ENCODE measurements around the gene CLPTM1L. TPM values are rescaled to one million over a fixed set of nuclear protein-coding genes. Genes with fewer than 3 reads are reported as not detected.

The CLPTM1L gene
- polyA plus RNA-seq, 1 donor from 2014 or later = 61.6 TPM

GRCh38 chr5:1323803-1324173 lies 21.1 kb downstream of the CLPTM1L start:
- Histone ChIP-seq H3K9ac (ENCODE audit: low read length) (no peak overlapping the region), H3K4me3 (ENCODE audit: low read length) (no peak overlapping the region), H3K27me3 (ENCODE audit: insufficient read depth, low read depth, low read length) (no peaks in the 10 kb centered on the region), H3K79me2 (replicated peaks; ENCODE audit: insufficient read depth, low read length) (no peaks in the 10 kb centered on the region), H3K4me2 (ENCODE audit: low read length) (no peak overlapping the region), H3K9me3 (ENCODE audit: low read length) (no peaks in the 10 kb centered on the region), H3K9me2 (ENCODE audit: insufficient read depth, low read length) (no peaks in the 10 kb centered on the region), H3F3A (ENCODE audit: insufficient read depth, low read length, poor library complexity, severe bottlenecking) (no peaks in the 10 kb centered on the region), H4K20me1 (ENCODE audit: insufficient read depth) (no peaks in the 10 kb centered on the region), H3K27ac (ENCODE audit: low read length) (no peak overlapping the region), H2AFZ (ENCODE audit: low read depth, low read length) (no peak overlapping the region), H3K36me3 (ENCODE audit: insufficient read depth, low read length) (no peaks in the 10 kb centered on the region)
- TF ChIP-seq TAF1 (IDR thresholded peaks at IDR 0.05; ENCODE audit: low read depth) = no peak
- no peak for TF ChIP-seq EP300 (conservative IDR thresholded peaks at IDR 0.05; ENCODE audit: poor library complexity, severe bottlenecking)
- no peak for TF ChIP-seq SMC3 (conservative IDR thresholded peaks at IDR 0.05; ENCODE audit: poor library complexity)
- TF ChIP-seq CTCF (IDR thresholded peaks at IDR 0.05; ENCODE audit: poor library complexity, severe bottlenecking) = no peak
- no peak for TF ChIP-seq REST (IDR thresholded peaks at IDR 0.05; ENCODE audit: borderline replicate concordance)
- no peak for TF ChIP-seq EZH2 (IDR thresholded peaks at IDR 0.05; ENCODE audit: borderline replicate concordance, insufficient read depth, low read length, poor library complexity, severe bottlenecking)
- no peak for TF ChIP-seq RAD21 (conservative IDR thresholded peaks at IDR 0.05)
- TF ChIP-seq MXI1 (conservative IDR thresholded peaks at IDR 0.05; ENCODE audit: poor library complexity, severe bottlenecking) = no peak
- TF ChIP-seq POLR2AphosphoS5 (IDR thresholded peaks at IDR 0.05) = no peak

GRCh38 chr5:1322955-1323802 lies 21.7 kb downstream of the CLPTM1L start:
- H3K36me3 ChIP-seq (ENCODE audit: insufficient read depth, low read length) = no peaks in the 10 kb centered on the region

More at GRCh38 chr5:1322955-1323802, 21.7 kb downstream of the CLPTM1L start:
- Histone ChIP-seq H4K20me1 (ENCODE audit: insufficient read depth) (no peaks in the 10 kb centered on the region), H3K9me3 (ENCODE audit: low read length) (no peaks in the 10 kb centered on the region), H3K9ac (ENCODE audit: low read length) (no peak overlapping the region), H3K27me3 (ENCODE audit: insufficient read depth, low read depth, low read length) (no peaks in the 10 kb centered on the region), H3K4me3 (ENCODE audit: low read length) (no peak overlapping the region), H3K27ac (ENCODE audit: low read length) (no peak overlapping the region), H3F3A (ENCODE audit: insufficient read depth, low read length, poor library complexity, severe bottlenecking) (no peaks in the 10 kb centered on the region), H2AFZ (ENCODE audit: low read depth, low read length) (no peak overlapping the region), H3K4me2 (ENCODE audit: low read length) (no peak overlapping the region), H3K79me2 (replicated peaks; ENCODE audit: insufficient read depth, low read length) (no peaks in the 10 kb centered on the region), H3K9me2 (ENCODE audit: insufficient read depth, low read length) (no peaks in the 10 kb centered on the region)
- TF ChIP-seq SMC3 (conservative IDR thresholded peaks at IDR 0.05; ENCODE audit: poor library complexity) (no peak), MXI1 (conservative IDR thresholded peaks at IDR 0.05; ENCODE audit: poor library complexity, severe bottlenecking) (no peak), POLR2AphosphoS5 (IDR thresholded peaks at IDR 0.05) (no peak), CTCF (IDR thresholded peaks at IDR 0.05; ENCODE audit: poor library complexity, severe bottlenecking) (no peak), EZH2 (IDR thresholded peaks at IDR 0.05; ENCODE audit: borderline replicate concordance, insufficient read depth, low read length, poor library complexity, severe bottlenecking) (no peak), TAF1 (IDR thresholded peaks at IDR 0.05; ENCODE audit: low read depth) (no peak), REST (IDR thresholded peaks at IDR 0.05; ENCODE audit: borderline replicate concordance) (no peak), RAD21 (conservative IDR thresholded peaks at IDR 0.05) (no peak), EP300 (conservative IDR thresholded peaks at IDR 0.05; ENCODE audit: poor library complexity, severe bottlenecking) (no peak)

All from neural cell (in vitro differentiated cells).